DMS53 treated with DMSO at 0.1 percent for 48 hours (cell line): ENCODE measurements around the gene NPAS3.
A peak's percentile ranks its signal among the peaks of the same experiment; 100 is the strongest.

ENCODE experiments used
- DNase-seq: peaks from one replicate; lab custom pipeline; 2025; ENCODE audit not compliant: unreplicated experiment; lab: John Stamatoyannopoulos, UW

Gene NPAS3

GRCh38 chr14:33463731-33464130, 525.1 kb downstream of the NPAS3 start:
- DNase-seq = no peak

DNA sequence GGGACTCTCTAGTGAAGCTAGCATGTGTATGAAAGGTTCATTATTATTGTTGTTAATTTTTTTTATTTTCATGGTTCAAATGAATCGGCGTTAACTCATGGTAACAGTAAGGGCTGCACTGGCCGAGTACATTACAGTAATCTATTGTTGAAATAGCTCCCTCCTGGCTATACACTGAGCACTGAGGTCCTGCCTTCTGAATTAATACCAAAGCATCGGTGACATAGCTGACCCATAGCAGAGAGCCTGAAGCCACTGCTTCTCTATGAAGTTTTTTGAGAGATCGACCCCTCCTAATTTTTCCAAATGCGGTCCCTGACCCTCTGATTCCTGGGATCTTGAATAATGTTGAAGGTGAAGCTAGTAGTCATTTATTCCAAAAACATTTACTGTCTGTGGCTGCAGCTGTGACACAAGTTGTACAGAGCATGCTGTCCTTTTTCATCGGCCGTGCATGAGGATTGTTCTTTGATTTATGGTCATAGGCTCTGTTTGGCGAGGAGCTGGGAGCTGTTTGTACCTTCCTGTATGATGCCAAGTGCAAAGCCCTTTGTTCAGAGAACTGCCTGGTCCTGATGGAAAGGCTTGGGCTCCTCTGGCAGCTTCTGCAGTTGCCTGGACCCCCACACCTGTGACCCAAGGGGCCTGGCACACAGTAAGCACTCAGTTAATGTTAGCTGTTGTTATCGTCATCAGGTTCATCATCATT, 525.7 kb downstream of the NPAS3 start:
- DNase-seq = no peak

- no peak for DNase-seq
These were observed 527.4 kb downstream of the NPAS3 start for GRCh38 chr14:33465846-33466700.

GRCh38 chr14:33467971-33468370, 529.3 kb downstream of the NPAS3 start:
- DNase-seq = no peak

- no peak for DNase-seq
These were observed 531.2 kb downstream of the NPAS3 start for GRCh38 chr14:33469898-33470297.

- DNase-seq = no peak
These were observed 533.1 kb downstream of the NPAS3 start for GRCh38 chr14:33471776-33472175.

DNA sequence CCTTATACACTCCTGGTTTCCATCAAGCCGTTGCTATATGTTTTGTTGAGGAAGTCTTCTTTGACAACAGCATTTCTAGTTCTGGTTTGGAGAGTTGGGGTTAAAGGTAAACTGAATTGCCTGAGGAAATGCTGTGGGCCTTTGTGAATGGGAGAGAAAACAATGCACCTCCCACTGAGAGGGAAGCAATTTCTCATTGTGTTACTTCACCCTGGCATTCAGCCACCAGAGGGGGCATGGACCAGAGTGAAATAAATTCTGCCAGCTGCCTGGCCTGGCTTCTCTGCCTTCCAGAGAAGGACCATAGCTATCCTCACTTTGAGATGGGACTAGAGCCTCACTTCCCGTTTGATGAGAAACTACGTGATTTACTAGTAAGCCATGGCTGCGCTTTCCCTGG, 536.9 kb downstream of the NPAS3 start:
- peak; percentile 33 for DNase-seq

- no peak for DNase-seq
These were observed 539.1 kb downstream of the NPAS3 start for GRCh38 chr14:33477797-33478196.

DNA sequence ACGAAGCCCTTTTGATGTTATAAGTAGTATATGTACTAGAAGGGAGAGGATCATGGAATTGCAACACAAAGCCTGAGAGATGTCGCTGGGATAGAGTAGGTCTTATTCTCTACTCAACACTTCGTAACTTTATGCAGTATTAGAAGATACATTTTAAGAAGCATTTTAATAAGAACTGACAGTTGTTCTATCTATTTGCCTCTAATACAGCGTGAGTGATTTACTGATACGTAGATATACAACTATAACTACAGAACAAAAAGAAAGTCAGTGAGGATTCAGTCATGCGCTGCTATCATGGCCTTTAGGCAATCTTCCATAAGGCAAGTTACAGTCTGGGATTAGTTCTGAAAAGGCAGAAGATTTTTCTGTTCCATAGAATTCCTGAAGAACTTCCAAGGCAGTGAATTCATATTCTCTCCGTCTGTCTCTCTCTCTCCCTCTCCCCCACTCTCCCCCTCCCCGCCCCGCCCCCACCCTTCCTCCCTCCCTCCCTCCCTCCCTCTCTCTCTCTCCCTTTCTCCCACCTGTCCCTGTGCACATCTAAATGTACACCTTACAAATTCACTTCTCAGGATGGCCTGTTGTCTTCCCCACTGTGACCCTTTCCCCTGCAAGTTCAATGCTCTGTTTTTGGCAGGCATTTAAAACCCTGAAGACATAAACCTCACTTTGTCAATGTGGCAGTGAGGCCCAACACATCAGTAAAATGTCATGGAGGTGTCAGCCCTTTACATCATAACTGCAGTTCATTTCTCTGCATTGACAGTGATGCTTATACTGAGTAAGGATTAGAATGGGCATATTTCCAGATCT, 541.6 kb downstream of the NPAS3 start:
- no peak for DNase-seq

DNA sequence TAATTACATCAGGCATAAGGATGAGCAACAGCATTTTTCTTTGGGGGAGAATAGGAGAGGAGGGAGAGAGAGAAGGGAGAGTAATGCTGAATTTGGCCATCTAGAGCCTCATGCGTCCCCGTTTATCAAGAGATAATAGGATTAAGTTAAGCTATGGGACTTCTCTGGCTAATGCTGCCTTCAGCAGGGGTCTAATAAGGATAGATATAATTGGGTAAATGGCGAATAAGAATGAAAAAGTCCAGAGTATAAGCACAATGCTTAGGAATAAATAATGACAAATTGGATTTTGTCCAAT, 542.2 kb downstream of the NPAS3 start:
- no peak for DNase-seq

DNA sequence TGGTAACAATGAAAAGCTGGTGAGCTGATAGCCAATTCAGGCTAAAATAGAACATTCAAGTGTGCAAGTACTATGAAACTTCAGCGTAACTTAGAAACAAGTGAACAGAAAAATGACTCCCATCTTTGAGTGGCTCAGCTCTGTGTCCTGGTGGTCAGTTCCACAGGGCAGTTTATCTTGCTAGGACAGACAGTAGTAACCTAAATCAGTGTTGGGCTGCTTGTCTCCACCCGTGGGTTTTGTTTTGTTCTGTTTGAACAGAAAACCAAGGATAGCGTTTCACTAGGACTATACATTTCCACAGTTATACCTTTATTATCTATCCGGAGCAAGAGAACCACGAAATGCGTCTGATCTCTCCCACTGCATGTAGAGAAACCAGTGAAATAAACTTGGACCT, 544.4 kb downstream of the NPAS3 start:
- no peak for DNase-seq

DNA sequence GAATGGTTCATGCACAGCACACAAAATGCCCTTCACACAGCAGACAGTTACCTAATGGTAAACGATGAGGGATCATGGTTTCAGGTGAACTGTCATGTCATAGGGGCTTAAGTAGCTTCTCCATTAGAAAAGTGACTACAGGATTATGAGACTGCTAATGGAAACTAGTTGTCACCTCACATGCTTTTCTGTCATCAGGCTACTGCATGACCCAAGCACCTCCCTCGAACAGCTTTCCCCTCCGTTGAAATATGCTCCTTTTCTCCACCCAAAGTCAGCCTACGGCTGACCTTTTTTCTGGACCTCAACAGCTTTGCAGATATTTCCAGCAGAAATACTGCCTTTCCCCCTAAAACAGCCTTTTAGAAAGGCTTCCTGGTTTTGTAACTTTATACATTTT, 544.9 kb downstream of the NPAS3 start:
- DNase-seq = no peak

- no peak for DNase-seq
These were observed 545.6 kb downstream of the NPAS3 start for GRCh38 chr14:33484264-33484663.

- DNase-seq = no peak
These were observed 547.7 kb downstream of the NPAS3 start for GRCh38 chr14:33486332-33486890.

GRCh38 chr14:33488582-33488981, 549.9 kb downstream of the NPAS3 start:
- DNase-seq = no peak

GRCh38 chr14:33490555-33490954, 551.9 kb downstream of the NPAS3 start:
- DNase-seq = no peak

DNA sequence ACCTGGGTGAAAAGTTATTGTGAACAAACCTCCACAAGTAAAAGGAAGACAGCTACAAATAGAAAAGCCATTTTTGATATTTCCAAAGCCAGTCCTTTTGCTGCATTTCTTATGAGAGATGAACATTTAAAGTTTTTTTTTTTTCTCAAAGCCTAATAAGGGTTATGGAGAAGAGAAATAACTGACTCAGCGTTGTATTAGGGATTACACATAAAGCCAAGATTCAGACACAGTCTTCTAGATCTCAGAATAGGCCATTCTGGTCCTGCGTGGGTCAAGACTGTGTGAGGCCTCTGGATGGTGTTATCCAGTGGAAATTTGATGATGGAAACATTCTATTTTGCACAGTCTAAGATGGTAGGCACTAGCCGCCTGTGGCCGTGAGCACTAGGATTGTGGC, 552.4 kb downstream of the NPAS3 start:
- no peak for DNase-seq

DNA sequence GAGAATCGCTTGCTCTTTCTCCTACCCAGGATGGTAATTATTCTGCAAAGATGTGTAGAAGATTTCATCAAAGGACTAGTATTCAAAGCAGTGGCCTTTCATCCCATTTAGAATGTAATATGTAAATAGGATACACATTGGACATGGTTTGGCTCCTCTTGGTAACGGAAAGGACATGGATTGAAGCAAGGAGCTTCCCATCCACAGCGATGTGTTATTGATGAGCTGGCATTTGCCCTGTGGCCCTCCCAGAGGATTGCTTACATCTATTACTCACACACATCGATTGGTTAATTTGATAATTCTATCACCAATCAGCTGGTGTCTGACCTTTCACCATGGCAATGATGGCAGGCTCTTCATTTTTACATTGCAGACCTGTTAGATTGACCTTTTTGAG, 553.8 kb downstream of the NPAS3 start:
- DNase-seq = no peak

GRCh38 chr14:33493266-33493665, 554.6 kb downstream of the NPAS3 start:
- DNase-seq = no peak

DNA sequence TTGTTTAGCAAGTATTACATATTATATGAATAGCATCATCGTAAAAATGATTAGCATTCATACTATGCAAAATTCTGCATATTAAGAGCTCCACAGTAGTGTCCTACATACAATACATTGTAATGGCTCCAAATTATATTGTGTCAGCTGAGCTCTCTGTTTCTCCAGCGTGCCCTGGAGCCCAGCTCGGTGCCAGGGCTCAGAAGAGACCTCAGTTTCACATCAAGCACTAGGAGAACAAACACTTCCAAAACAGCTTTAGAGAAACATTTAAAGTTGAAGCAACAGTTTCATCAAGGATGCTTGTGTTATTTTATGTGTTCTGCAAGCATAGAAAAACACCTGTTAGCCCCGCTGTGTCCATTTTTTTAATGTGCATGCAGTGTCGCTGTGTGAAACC, 555.3 kb downstream of the NPAS3 start:
- no peak for DNase-seq

GRCh38 chr14:33499687-33500086, 561.0 kb downstream of the NPAS3 start:
- DNase-seq = no peak
